H1 (cell line): ENCODE results near the gene SLC10A2. TPM values are rescaled to one million over a fixed set of nuclear protein-coding genes. Genes with fewer than 3 reads are reported as not detected.

Source experiments
- CTCF ChIA-PET: fragments of 300-600 bp; sonication (Branson Sonifier 250); formaldehyde crosslinking; loops from one replicate; lab custom pipeline; 2021; ENCODE audit not compliant: partially characterized antibody; lab: Charles Lee
- POLR2A ChIA-PET: fragments of 300-600 bp; sonication (Branson Sonifier 250); formaldehyde crosslinking; loops from one replicate; lab custom pipeline; 2021; ENCODE audit warnings: inconsistent platforms; ENCODE audit not compliant: partially characterized antibody; lab: Charles Lee
- DNase-seq, 2 experiments: peaks; one replicate each; pipeline versions ENCODE4 v3.0.0 to v3.0.0-alpha.2; 2010 to 2022; ENCODE audit warnings: low spot score in 2 of 2, low read depth in 1 of 2, mixed read lengths in 1 of 2
- FAIRE-seq: peaks from 2 replicates; lab custom pipeline; 2011; peaks lifted over from hg19 to GRCh38; lab: Jason Lieb, UNC
- H2AFZ ChIP-seq: 2 replicates; pipeline ENCODE4 v1.8.1; 2012; ENCODE audit warnings: low read length, inconsistent platforms
- H2AK5ac ChIP-seq: 2 replicates; pipeline ENCODE4 v1.6.1; 2013; ENCODE audit warnings: low read depth, low read length
- H2BK120ac ChIP-seq: replicated peaks from 2 replicates; pipeline ENCODE3; 2013; ENCODE audit warnings: low read depth, low read length, inconsistent platforms
- H2BK12ac ChIP-seq: 2 replicates; pipeline ENCODE4 v1.6.1; 2013; ENCODE audit warnings: low read depth, low read length
- H2BK15ac ChIP-seq: 2 replicates; pipeline ENCODE4 v1.6.1; 2013; ENCODE audit warnings: low read length
- H2BK20ac ChIP-seq: 2 replicates; pipeline ENCODE4 v1.6.1; 2013; ENCODE audit warnings: low read length
- H2BK5ac ChIP-seq: 2 replicates; pipeline ENCODE4 v1.6.1; 2013; ENCODE audit warnings: low read depth, low read length
- H3K14ac ChIP-seq: 2 replicates; pipeline ENCODE4 v1.6.1; 2013; ENCODE audit warnings: inconsistent platforms; ENCODE audit not compliant: insufficient read length
- H3K18ac ChIP-seq: 2 replicates; pipeline ENCODE4 v1.6.1; 2013; ENCODE audit warnings: low read length; ENCODE audit errors: extremely low read depth
- H3K23ac ChIP-seq: 2 replicates; pipeline ENCODE4 v1.6.1; 2013; ENCODE audit warnings: inconsistent platforms; ENCODE audit not compliant: insufficient read length
- H3K23me2 ChIP-seq: 2 replicates; pipeline ENCODE4 v1.6.1; 2013; ENCODE audit warnings: low read depth, low read length
- H3K27ac ChIP-seq: 2 replicates; pipeline ENCODE4 v1.6.1; 2011; ENCODE audit warnings: low read depth, low read length, inconsistent platforms
- H3K27me3 ChIP-seq, 4 experiments: replicated peaks in 1 of 4; 1 replicate in 1 of 4; 2 replicates in 3 of 4; pipeline versions ENCODE4 v1.6.1 to v1.8.1; 2011 to 2013; ENCODE audit warnings: low read length in 3 of 4, mild to moderate bottlenecking in 3 of 4, inconsistent platforms in 2 of 4, mixed read lengths in 2 of 4, moderate library complexity in 1 of 4; ENCODE audit not compliant: control insufficient read depth in 3 of 4, insufficient read depth in 3 of 4; ENCODE audit errors: extremely low read depth in 1 of 4
- H3K36me3 ChIP-seq, 4 experiments: 2 replicates each; pipeline versions ENCODE4 v1.6.1 to v1.8.1; 2011 to 2013; ENCODE audit warnings: mild to moderate bottlenecking in 4 of 4, low read length in 3 of 4, moderate library complexity in 2 of 4, control low read depth in 1 of 4, inconsistent platforms in 1 of 4; ENCODE audit not compliant: insufficient read depth in 4 of 4, control insufficient read depth in 2 of 4
- H3K4ac ChIP-seq: replicated peaks from 2 replicates; pipeline ENCODE3; 2013; ENCODE audit warnings: low read length, low read depth, mixed read lengths, inconsistent platforms; ENCODE audit not compliant: insufficient read length
- H3K4me1 ChIP-seq, 4 experiments: replicated peaks in 1 of 4; 1 replicate in 1 of 4; 2 replicates in 3 of 4; pipeline versions ENCODE4 v1.6.1 to v1.8.1; 2011 to 2013; ENCODE audit warnings: low read length in 3 of 4, inconsistent platforms in 2 of 4, mixed read lengths in 1 of 4; ENCODE audit not compliant: insufficient read depth in 4 of 4, control insufficient read depth in 3 of 4
- H3K4me2 ChIP-seq, 2 experiments: 2 replicates each; pipeline versions ENCODE4 v1.6.1 to v1.8.1; 2011 to 2013; ENCODE audit warnings: low read depth in 2 of 2, low read length in 2 of 2, control low read depth in 1 of 2, inconsistent platforms in 1 of 2, mild to moderate bottlenecking in 1 of 2; ENCODE audit not compliant: insufficient read depth in 1 of 2
- H3K4me3 ChIP-seq, 4 experiments: fragments of 200-600, 300-600 bp in 1 of 4; sonication (generic), shearing (Covaris generic), sonication (Bioruptor Twin) in 1 of 4; 2 replicates each; pipeline versions ENCODE4 v1.5.1 to v1.8.1; 2011 to 2016; ENCODE audit warnings: low read length in 4 of 4, low read depth in 3 of 4, control low read depth in 2 of 4, inconsistent platforms in 2 of 4, mild to moderate bottlenecking in 2 of 4, mixed read lengths in 1 of 4, moderate library complexity in 1 of 4; ENCODE audit not compliant: insufficient read depth in 2 of 4; ENCODE audit errors: extremely low read depth in 1 of 4
- H3K56ac ChIP-seq: replicated peaks from 2 replicates; pipeline ENCODE3; 2013; ENCODE audit warnings: low read depth, mild to moderate bottlenecking, mixed read lengths, low read length, inconsistent platforms; ENCODE audit not compliant: insufficient read length
- H3K79me1 ChIP-seq: 2 replicates; pipeline ENCODE4 v1.6.1; 2013; ENCODE audit warnings: low read depth, low read length, control low read depth
- H3K79me2 ChIP-seq, 2 experiments: 2 replicates each; pipeline versions ENCODE4 v1.6.1 to v1.8.1; 2012 to 2013; ENCODE audit warnings: low read length in 2 of 2, mild to moderate bottlenecking in 2 of 2, inconsistent platforms in 1 of 2; ENCODE audit not compliant: insufficient read depth in 2 of 2, control insufficient read depth in 1 of 2
- H3K9ac ChIP-seq, 4 experiments: replicated peaks in 1 of 4; 1 replicate in 1 of 4; 2 replicates in 3 of 4; pipeline versions ENCODE4 v1.6.1 to v1.8.1; 2011 to 2013; ENCODE audit warnings: low read depth in 3 of 4, low read length in 3 of 4, control low read depth in 2 of 4, mild to moderate bottlenecking in 2 of 4, moderate library complexity in 2 of 4, inconsistent platforms in 1 of 4; ENCODE audit errors: extremely low read depth in 1 of 4
- H3K9me3 ChIP-seq, 2 experiments: 2 replicates each; pipeline versions ENCODE4 v1.6.1 to v1.8.1; 2012 to 2013; ENCODE audit warnings: mild to moderate bottlenecking in 2 of 2, moderate library complexity in 2 of 2, control low read depth in 1 of 2, inconsistent platforms in 1 of 2, low read depth in 1 of 2, low read length in 1 of 2, mixed read lengths in 1 of 2; ENCODE audit not compliant: insufficient read depth in 2 of 2
- H4K20me1 ChIP-seq, 2 experiments: replicated peaks in 1 of 2; 2 replicates each; pipeline versions ENCODE3 to v1.8.1; 2011 to 2013; ENCODE audit warnings: inconsistent platforms in 2 of 2, low read length in 2 of 2, mild to moderate bottlenecking in 1 of 2; ENCODE audit not compliant: insufficient read depth in 2 of 2, control insufficient read depth in 1 of 2
- H4K5ac ChIP-seq: 2 replicates; pipeline ENCODE4 v1.6.1; 2013; ENCODE audit warnings: low read length, low read depth, mixed read lengths, inconsistent platforms; ENCODE audit not compliant: insufficient read length
- H4K8ac ChIP-seq: 2 replicates; pipeline ENCODE4 v1.8.0; 2013; ENCODE audit warnings: mild to moderate bottlenecking, moderate library complexity, low read length, inconsistent platforms; ENCODE audit not compliant: insufficient read depth; ENCODE audit errors: extremely low read depth
- H4K91ac ChIP-seq: replicated peaks from 2 replicates; pipeline ENCODE3; 2013; ENCODE audit warnings: low read length, mixed read lengths, inconsistent platforms; ENCODE audit not compliant: insufficient read length
- ASH2L ChIP-seq: fragments of 200-600, 300-600 bp; sonication (generic); IDR thresholded peaks from one replicate; pipeline ENCODE4 v1.7.1; 2017; ENCODE audit warnings: low read length
- CEBPB ChIP-seq: IDR thresholded peaks from 2 replicates; pipeline ENCODE4 v1.6.1; 2012; ENCODE audit warnings: low read depth, low read length
- CHD2 ChIP-seq: IDR thresholded peaks from 2 replicates; pipeline ENCODE4 v1.6.1; 2012; ENCODE audit warnings: low read length, improper control_type of control experiment
- EZH2 ChIP-seq: fragments of 200-600 bp; sonication (generic); IDR thresholded peaks from 2 replicates; pipeline ENCODE4 v1.7.1; 2012; ENCODE audit warnings: low read depth, mild to moderate bottlenecking, moderate library complexity, low read length, inconsistent platforms; ENCODE audit not compliant: severe bottlenecking
- PHF8 ChIP-seq: fragments of 200-600 bp; sonication (generic); conservative IDR thresholded peaks from 2 replicates; pipeline ENCODE4 v1.7.1; 2012; ENCODE audit warnings: low read depth, mild to moderate bottlenecking, inconsistent platforms, low read length, moderate library complexity
- RBBP5 ChIP-seq: IDR thresholded peaks from 2 replicates; pipeline ENCODE4 v1.7.1; 2012; ENCODE audit warnings: low read depth, mild to moderate bottlenecking, inconsistent platforms, low read length, moderate library complexity, borderline replicate concordance
- YY1 ChIP-seq: IDR thresholded peaks from 2 replicates; pipeline ENCODE4 v1.6.1; 2011; ENCODE audit warnings: low read depth, mild to moderate bottlenecking, low read length
- WGBS, 2 experiments: shearing (Covaris generic) in 1 of 2; methylation state at CpG; one replicate each; pipeline versions ENCODE4 v1.1.6 to v1.1.7; 2013 to 2015; ENCODE audit warnings: low lambda C conversion rate in 2 of 2, mixed read lengths in 2 of 2, inconsistent platforms in 1 of 2, low coverage in 1 of 2, missing lambda C conversion rate in 1 of 2; ENCODE audit not compliant: insufficient replicate concordance in 2 of 2, insufficient coverage in 1 of 2, insufficient read length in 1 of 2; ENCODE audit errors: extremely low coverage in 1 of 2, missing lambda C conversion rate in 1 of 2; 5-methylcytosine and 5-hydroxymethylcytosine counted together
- polyA plus RNA-seq, 7 experiments: library from polyadenylated mRNA; depleted of rRNA in 3 of 7; stranded (reverse) in 5 of 7; unstranded in 2 of 7; fragments of >200 nt in 5 of 7; fragments of 200-250 nt in 2 of 7; gene quantifications; 1 replicate in 5 of 7; 2 replicates in 1 of 7; 4 replicates in 1 of 7; pipeline versions ENCODE4 v1.2.1 to v1.2.3, GENCODE V29; 2011 to 2013; ENCODE audit warnings: missing spikeins in 2 of 7, mixed read lengths in 2 of 7
- total RNA-seq: library from RNA; stranded (reverse); fragmentation: NEBNext Ultra II Directional; extraction: Animal tissue kit (Norgen Biotek cat#: 25700); gene quantifications from 2 replicates; pipeline ENCODE4 v1.2.1, GENCODE V29; 2021

SLC10A2 gene
- total and polyA plus RNA-seq, 2 of the 8 experiments (the other 6 are each of a cell fraction or from before 2014, with no cell fraction given): not detected

DNA sequence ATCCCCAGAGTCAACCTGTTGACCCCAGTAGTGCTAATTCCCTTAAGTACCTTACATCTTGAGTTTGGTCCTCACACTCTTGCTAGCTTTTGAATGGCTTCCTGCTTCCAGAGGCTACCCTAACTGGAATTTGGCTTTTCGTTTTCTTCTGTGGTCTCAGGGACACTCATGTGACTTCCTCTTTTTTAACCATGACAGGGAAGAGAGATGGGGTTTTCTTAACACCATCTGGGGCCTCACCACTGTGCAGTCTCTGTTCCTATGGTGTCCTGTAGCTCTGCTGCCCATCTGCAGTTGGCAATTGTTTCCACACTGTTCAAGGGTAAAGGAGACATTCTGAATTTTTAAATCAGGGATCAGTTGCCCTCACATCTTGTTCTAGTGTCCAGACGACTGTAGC lies 66.7 kb downstream of the SLC10A2 start:
- no peak for TF ChIP-seq YY1
- no peak for TF ChIP-seq ASH2L
- TF ChIP-seq EZH2: no peak
- no peak for TF ChIP-seq CEBPB
- no peak for TF ChIP-seq RBBP5
- TF ChIP-seq CHD2: no peak
- TF ChIP-seq PHF8: no peak
- Histone ChIP-seq H3K23ac (no peak overlapping the region), H3K4ac (no peak overlapping the region), H3K79me2 (no peaks in the 10 kb centered on the region), H3K18ac (no peak overlapping the region), H2AFZ (no peak overlapping the region), H2BK20ac (no peak overlapping the region), H2BK12ac (no peak overlapping the region), H3K14ac (no peak overlapping the region), H3K4me2 (no peak overlapping the region), H2BK120ac (no peak overlapping the region), H3K4me1 (no peaks in the 10 kb centered on the region), H3K36me3 (no peaks in the 10 kb centered on the region), H3K23me2 (no peaks in the 10 kb centered on the region), H3K9me3 (peaks cover 5 to 9% of the 10 kb centered on the region in 2 experiments; a peak in 3 of 4 replicates), H3K79me1 (no peaks in the 10 kb centered on the region), H3K56ac (no peak overlapping the region), H4K8ac (no peak overlapping the region), H3K4me3 (no peak overlapping the region), H4K20me1 (no peaks in the 10 kb centered on the region), H2BK15ac (no peak overlapping the region), H2BK5ac (no peak overlapping the region), H3K27me3 (no peaks in the 10 kb centered on the region), H3K9ac (no peak overlapping the region), H4K5ac (no peak overlapping the region), H3K27ac (no peak overlapping the region), H2AK5ac (no peak overlapping the region), H4K91ac (no peak overlapping the region)
- no peak for FAIRE-seq
- ChIA-PET CTCF (no interaction called here), POLR2A (no interaction called here)
- 90% methylated on average over 2 of the region's 2 CpGs; no CpG with 5 or more reads in 1 of the 2 experiments for WGBS, 2 experiments
- DNase-seq: no peak
